Karpas-422 (cell line): Measurements from ENCODE around the gene RANGAP1. TPM values are rescaled to one million over a fixed set of nuclear protein-coding genes. Genes with fewer than 3 reads are reported as not detected.

ENCODE experiments used
- DNase-seq: peaks from one replicate; pipeline ENCODE4 v3.0.0-alpha.2; 2015
- H2AFZ ChIP-seq: fragments of 200-600 bp; sonication (generic); 2 replicates; pipeline ENCODE4 v1.6.1; 2014; ENCODE audit warnings: antibody characterized with exemption, low read length, mixed read lengths
- H3K27ac ChIP-seq: fragments of 200-600 bp; sonication (generic); 2 replicates; pipeline ENCODE4 v1.5.1; 2014; ENCODE audit warnings: mild to moderate bottlenecking, low read length, moderate library complexity
- H3K27me3 ChIP-seq: fragments of 200-600 bp; sonication (generic); 2 replicates; pipeline ENCODE4 v1.6.1; 2014; ENCODE audit warnings: low read length, mixed read lengths
- H3K36me3 ChIP-seq: fragments of 200-600 bp; sonication (generic); 2 replicates; pipeline ENCODE4 v1.6.1; 2014; ENCODE audit warnings: low read length, mixed read lengths; ENCODE audit not compliant: insufficient read depth
- H3K4me1 ChIP-seq: fragments of 200-600 bp; sonication (generic); 2 replicates; pipeline ENCODE4 v1.6.1; 2014; ENCODE audit warnings: mild to moderate bottlenecking, low read length, mixed read lengths
- H3K4me2 ChIP-seq: fragments of 200-600 bp; sonication (generic); 2 replicates; pipeline ENCODE4 v1.6.1; 2014; ENCODE audit warnings: low read length, low read depth, mild to moderate bottlenecking; ENCODE audit not compliant: poor library complexity, severe bottlenecking
- H3K4me3 ChIP-seq: fragments of 200-600 bp; sonication (generic); 2 replicates; pipeline ENCODE4 v1.5.1; 2014; ENCODE audit warnings: mild to moderate bottlenecking, antibody characterized with exemption, low read length, mixed read lengths
- H3K79me2 ChIP-seq: fragments of 200-600 bp; sonication (generic); 2 replicates; pipeline ENCODE4 v1.6.1; 2014; ENCODE audit warnings: mild to moderate bottlenecking, low read length, mixed read lengths
- H3K9ac ChIP-seq: fragments of 200-600 bp; sonication (generic); 2 replicates; pipeline ENCODE4 v1.6.0; 2014; ENCODE audit warnings: low read length
- H3K9me2 ChIP-seq: fragments of 200-600 bp; sonication (generic), shearing (Covaris generic); replicated peaks from 2 replicates; pipeline ENCODE4 v1.6.0; 2014; ENCODE audit warnings: mild to moderate bottlenecking, low read length, moderate library complexity; ENCODE audit not compliant: insufficient read depth
- H3K9me3 ChIP-seq: fragments of 300-700, 200-600 bp; sonication (generic); 2 replicates; pipeline ENCODE4 v1.6.1; 2014; ENCODE audit warnings: low read length, mixed read lengths
- H4K20me1 ChIP-seq: fragments of 200-600 bp; sonication (generic); 2 replicates; pipeline ENCODE4 v1.6.1; 2014; ENCODE audit warnings: mild to moderate bottlenecking, antibody characterized with exemption, low read length, low read depth; ENCODE audit not compliant: insufficient read depth
- total RNA-seq: library from RNA; depleted of rRNA; stranded (reverse); fragments of >200 nt; shearing (Covaris generic); gene quantifications from 2 replicates; pipeline ENCODE4 v1.2.3, GENCODE V29; 2014; ENCODE audit warnings: low replicate concordance; rRNA removed

RANGAP1 gene, protein sequence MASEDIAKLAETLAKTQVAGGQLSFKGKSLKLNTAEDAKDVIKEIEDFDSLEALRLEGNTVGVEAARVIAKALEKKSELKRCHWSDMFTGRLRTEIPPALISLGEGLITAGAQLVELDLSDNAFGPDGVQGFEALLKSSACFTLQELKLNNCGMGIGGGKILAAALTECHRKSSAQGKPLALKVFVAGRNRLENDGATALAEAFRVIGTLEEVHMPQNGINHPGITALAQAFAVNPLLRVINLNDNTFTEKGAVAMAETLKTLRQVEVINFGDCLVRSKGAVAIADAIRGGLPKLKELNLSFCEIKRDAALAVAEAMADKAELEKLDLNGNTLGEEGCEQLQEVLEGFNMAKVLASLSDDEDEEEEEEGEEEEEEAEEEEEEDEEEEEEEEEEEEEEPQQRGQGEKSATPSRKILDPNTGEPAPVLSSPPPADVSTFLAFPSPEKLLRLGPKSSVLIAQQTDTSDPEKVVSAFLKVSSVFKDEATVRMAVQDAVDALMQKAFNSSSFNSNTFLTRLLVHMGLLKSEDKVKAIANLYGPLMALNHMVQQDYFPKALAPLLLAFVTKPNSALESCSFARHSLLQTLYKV
- 26.3 and 47.3 TPM in 2 replicates for total RNA-seq

- peaks cover 15% of the 10 kb centered on the region for H3K4me1 ChIP-seq
- peaks cover 24% of the 10 kb centered on the region for H3K36me3 ChIP-seq
- H3K27me3 ChIP-seq, result no peaks in the 10 kb centered on the region
- peak within 1 kb of the TSS; percentile 95 for H3K4me2 ChIP-seq
- H3K4me3 ChIP-seq, result peak within 1 kb of the TSS; percentile 95
- H2AFZ ChIP-seq, result peak within 1 kb of the TSS; percentile 88
- peaks cover 6% of the 10 kb centered on the region; the same call in 1 of the 2 replicates for H4K20me1 ChIP-seq
- peak; percentile 99 for DNase-seq
- peak within 1 kb of the TSS; percentile 78 for H3K27ac ChIP-seq
- H3K9me2 ChIP-seq, result no peaks in the 10 kb centered on the region
- H3K79me2 ChIP-seq, result peaks cover 41% of the 10 kb centered on the region
- no peaks in the 10 kb centered on the region for H3K9me3 ChIP-seq
- H3K9ac ChIP-seq, result peak within 1 kb of the TSS; percentile 97
Observed at GRCh38 chr22:41285820-41286638, at the start of gene RANGAP1. RANGAP1 (minus strand) TSS chr22:41286187; CDS start chr22:41281044, 5,143 bp downstream.

DNA sequence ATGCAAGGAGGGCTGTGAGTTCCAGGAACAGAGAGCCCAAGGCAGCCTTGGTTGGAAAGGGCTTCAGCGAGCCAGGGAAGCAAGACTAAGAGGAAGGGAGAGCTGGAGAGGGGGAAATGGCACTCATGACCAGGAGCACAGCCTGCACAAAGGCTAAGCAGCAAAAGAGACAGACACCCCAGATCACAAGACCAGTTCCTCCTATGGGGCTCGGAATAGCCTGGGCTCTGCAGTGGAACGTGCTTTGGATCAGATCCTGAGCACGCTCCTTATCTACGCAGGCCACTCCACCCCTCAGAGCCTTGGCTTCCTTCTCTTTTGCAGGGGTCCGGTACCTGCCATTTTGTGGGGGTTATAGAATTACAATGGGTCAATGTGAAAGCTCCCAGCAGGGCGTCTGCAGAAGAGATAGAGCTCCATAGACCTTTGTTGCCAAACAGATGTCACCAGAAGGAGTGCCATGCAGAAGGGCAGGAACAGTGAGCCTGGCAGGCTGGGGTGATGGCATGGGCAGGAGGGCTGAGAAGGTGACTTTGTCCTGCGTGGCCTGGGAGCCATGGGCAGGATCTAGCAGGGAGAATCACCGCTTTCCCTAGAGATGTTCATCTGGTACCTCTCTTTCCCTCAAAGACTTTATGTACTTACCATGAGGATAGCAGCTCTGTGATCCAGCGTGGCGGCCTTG, 49.1 kb upstream of the RANGAP1 start:
- no peak for DNase-seq
- H3K4me1 ChIP-seq, result no peaks in the 10 kb centered on the region
- no peak overlapping the region for H3K9ac ChIP-seq
- H3K79me2 ChIP-seq, result no peaks in the 10 kb centered on the region
- no peak overlapping the region for H3K4me3 ChIP-seq
- H3K36me3 ChIP-seq, result 0 out of 2 replicates have a peak, but pooled peaks cover 3% of the 10 kb centered on the region
- no peaks in the 10 kb centered on the region for H3K9me3 ChIP-seq
- no peaks in the 10 kb centered on the region for H4K20me1 ChIP-seq
- H3K27me3 ChIP-seq, result no peaks in the 10 kb centered on the region
- no peaks in the 10 kb centered on the region for H3K9me2 ChIP-seq
- H3K27ac ChIP-seq, result no peak overlapping the region
- no peak overlapping the region for H2AFZ ChIP-seq
- no peak overlapping the region for H3K4me2 ChIP-seq

GRCh38 chr22:41334215-41334614, 48.2 kb upstream of the RANGAP1 start:
- Histone ChIP-seq H3K9me3 (no peaks in the 10 kb centered on the region), H3K27me3 (no peaks in the 10 kb centered on the region), H3K9me2 (no peaks in the 10 kb centered on the region), H2AFZ (no peak overlapping the region), H3K4me3 (no peak overlapping the region), H3K36me3 (0 out of 2 replicates have a peak, but pooled peaks cover 3% of the 10 kb centered on the region), H3K4me1 (no peaks in the 10 kb centered on the region), H3K4me2 (no peak overlapping the region), H3K27ac (no peak overlapping the region), H3K79me2 (no peaks in the 10 kb centered on the region), H4K20me1 (no peaks in the 10 kb centered on the region), H3K9ac (no peak overlapping the region)
- no peak for DNase-seq

GRCh38 chr22:41333806-41334205, 47.8 kb upstream of the RANGAP1 start:
- Histone ChIP-seq H3K36me3 (0 out of 2 replicates have a peak, but pooled peaks cover 3% of the 10 kb centered on the region), H3K27me3 (no peaks in the 10 kb centered on the region), H3K4me1 (no peaks in the 10 kb centered on the region), H2AFZ (no peak overlapping the region), H3K9me2 (no peaks in the 10 kb centered on the region), H3K9me3 (no peaks in the 10 kb centered on the region), H3K4me3 (no peak overlapping the region), H3K4me2 (no peak overlapping the region), H3K79me2 (no peaks in the 10 kb centered on the region), H3K9ac (no peak overlapping the region), H3K27ac (no peak overlapping the region), H4K20me1 (no peaks in the 10 kb centered on the region)
- no peak for DNase-seq

GRCh38 chr22:41332217-41332939, 46.4 kb upstream of the RANGAP1 start:
- no peak for DNase-seq
- Histone ChIP-seq H3K9me3 (no peaks in the 10 kb centered on the region), H2AFZ (no peak overlapping the region), H3K27me3 (no peaks in the 10 kb centered on the region), H3K4me1 (no peaks in the 10 kb centered on the region), H3K79me2 (no peaks in the 10 kb centered on the region), H3K4me3 (no peak overlapping the region), H3K36me3 (0 out of 2 replicates have a peak, but pooled peaks cover 3% of the 10 kb centered on the region), H3K9me2 (no peaks in the 10 kb centered on the region), H3K9ac (no peak overlapping the region), H4K20me1 (no peaks in the 10 kb centered on the region), H3K4me2 (no peak overlapping the region), H3K27ac (no peak overlapping the region)

- Histone ChIP-seq H3K36me3 (0 out of 2 replicates have a peak, but pooled peaks cover 3% of the 10 kb centered on the region), H3K27me3 (no peaks in the 10 kb centered on the region), H3K4me3 (no peak overlapping the region), H3K79me2 (no peaks in the 10 kb centered on the region), H3K9me2 (no peaks in the 10 kb centered on the region), H3K27ac (no peak overlapping the region), H3K9ac (no peak overlapping the region), H3K4me1 (no peaks in the 10 kb centered on the region), H4K20me1 (no peaks in the 10 kb centered on the region), H2AFZ (no peak overlapping the region), H3K9me3 (no peaks in the 10 kb centered on the region), H3K4me2 (no peak overlapping the region)
- DNase-seq, result no peak
Observed at GRCh38 chr22:41330169-41330568, 44.2 kb upstream of the RANGAP1 start.

GRCh38 chr22:41327124-41327523, 41.1 kb upstream of the RANGAP1 start:
- H3K9ac ChIP-seq, result no peak overlapping the region
- H3K4me1 ChIP-seq, result no peaks in the 10 kb centered on the region
- no peaks in the 10 kb centered on the region for H3K9me3 ChIP-seq
- no peak for DNase-seq
- H3K4me2 ChIP-seq, result no peak overlapping the region
- no peak overlapping the region for H2AFZ ChIP-seq
- no peaks in the 10 kb centered on the region for H4K20me1 ChIP-seq
- H3K4me3 ChIP-seq, result no peak overlapping the region
- no peaks in the 10 kb centered on the region for H3K27me3 ChIP-seq
- no peaks in the 10 kb centered on the region for H3K79me2 ChIP-seq
- no peak overlapping the region for H3K27ac ChIP-seq
- no peaks in the 10 kb centered on the region for H3K9me2 ChIP-seq
- H3K36me3 ChIP-seq, result no peaks in the 10 kb centered on the region
